Limb (tissue), 2 donors: ENCODE data around the gene PSMD1.
"Not testable (repeated sequence)": the region's sequence is repeated elsewhere in the genome, so short reads cannot be mapped to it uniquely, and the experiment has no call there.

ENCODE experiments used
- DNase-seq, 2 donors: peaks; one replicate each; pipeline ENCODE4 v3.0.0-alpha.2; 2016; ENCODE audit errors: extremely low spot score in 2 of 2

PSMD1 gene

DNA sequence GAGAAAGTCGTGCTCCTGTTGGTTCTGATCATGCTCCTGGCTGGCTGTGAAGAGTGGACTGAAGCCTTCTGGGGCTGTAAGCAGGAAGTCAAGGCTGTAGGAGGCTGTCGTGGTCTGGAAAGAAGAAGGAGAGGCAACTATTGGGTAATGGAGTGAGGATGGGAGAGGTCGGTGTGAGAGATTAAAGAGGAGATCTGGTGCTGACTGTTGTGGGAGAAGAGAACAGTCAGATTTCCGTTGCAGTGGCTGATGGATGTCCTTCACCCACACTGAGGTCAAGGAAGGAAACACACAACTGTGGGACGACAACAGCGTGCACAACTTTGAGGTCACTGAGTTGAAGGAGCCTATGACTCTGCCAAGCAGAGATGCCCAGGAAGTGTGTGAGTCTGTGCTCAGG, 2.8 kb upstream of the PSMD1 start:
- no peak for DNase-seq

DNA sequence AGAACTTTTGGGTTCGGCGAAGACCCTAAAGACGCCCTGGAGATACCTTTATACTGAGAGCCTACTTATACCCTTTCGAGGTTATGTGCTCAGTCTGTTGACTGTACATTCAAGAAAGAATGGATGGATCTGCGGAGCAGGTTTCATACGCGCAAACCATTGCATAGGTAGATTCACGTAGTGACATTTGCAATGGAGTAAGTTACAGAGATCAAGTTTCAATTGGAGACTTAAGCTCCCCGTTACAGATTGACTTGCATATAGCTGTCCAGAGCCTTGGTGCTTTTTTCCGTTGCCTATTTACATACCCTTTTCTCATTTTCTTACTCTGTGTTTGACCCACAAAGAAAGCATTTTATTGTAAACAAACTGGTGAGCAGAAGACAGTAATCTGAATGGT, 923 bp downstream of the PSMD1 start:
- no peak for DNase-seq

DNA sequence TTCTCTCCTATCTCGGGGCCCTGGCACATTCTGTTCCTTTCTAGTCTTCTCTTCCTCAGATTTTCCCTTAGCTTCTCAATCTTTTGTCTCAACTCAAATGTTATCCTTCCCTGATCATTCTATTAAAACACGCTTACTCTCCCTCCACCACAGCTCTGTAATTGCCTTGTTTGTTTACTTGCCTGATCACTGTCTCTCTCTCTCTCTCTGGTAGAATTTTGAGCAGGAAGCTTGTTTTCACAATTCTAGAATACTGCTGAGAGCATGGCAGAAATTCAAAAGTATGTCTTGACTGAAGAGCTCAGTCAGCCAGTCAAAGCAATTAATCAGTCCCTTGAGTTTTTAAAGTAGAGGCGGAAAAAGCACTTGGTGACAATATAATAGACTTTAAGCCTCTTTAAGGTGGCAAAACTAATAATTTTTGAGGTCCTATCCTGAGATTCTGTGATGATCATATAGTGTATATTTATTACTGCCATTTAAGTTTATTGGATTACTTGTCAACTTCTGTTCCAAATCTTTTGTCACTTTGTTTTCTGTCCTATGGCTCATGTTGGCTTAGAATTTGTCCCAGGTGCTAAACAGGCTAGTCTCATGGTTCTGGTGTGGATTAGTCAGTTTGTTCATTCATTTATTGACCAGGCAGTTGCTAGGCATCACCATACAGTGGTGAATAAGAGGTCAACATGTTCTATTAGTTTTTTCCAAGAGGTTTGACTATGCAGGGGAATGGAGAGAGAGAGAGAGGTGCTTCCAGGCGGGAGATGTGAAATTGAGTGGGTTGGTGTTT, 2.3 kb downstream of the PSMD1 start:
- DNase-seq = no peak

DNA sequence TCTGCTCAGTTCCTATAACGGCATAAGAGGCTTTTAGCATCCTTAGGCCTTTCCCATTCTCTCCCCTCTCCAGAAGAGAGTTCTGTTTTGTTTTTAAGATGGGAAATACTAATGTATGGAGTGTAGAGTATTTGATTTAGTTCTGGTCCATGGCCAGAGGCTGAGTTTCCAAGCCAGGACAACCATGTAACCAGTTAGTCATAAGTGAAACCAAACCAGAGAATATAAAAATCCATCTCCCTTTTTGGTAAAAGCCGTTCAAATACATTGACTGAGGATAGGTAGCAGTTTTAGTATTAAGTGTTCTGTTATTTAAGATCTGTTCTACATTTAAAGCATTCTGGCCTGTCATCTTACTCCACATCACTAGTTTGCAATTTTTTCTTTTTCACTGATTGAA, 3.1 kb downstream of the PSMD1 start:
- DNase-seq = no peak

DNA sequence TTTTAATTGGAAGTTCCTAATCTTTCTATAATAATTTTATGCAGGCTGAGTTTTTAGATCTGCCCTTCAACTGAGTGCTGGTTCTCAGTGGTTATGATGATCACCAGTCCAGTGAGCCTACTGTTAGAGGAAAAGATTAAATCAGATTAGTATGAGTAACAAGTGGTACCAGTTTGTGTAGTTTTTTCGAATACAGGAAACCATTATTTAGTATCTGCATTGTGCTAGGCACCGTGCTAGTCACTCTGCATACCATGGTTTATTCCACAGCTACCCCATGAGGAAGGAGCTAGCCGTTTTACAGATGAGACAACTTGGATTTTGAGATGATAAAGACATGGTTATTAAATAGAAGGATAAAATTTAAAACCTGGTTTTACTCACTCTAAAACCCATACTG, 6.1 kb downstream of the PSMD1 start:
- DNase-seq = no peak

DNA sequence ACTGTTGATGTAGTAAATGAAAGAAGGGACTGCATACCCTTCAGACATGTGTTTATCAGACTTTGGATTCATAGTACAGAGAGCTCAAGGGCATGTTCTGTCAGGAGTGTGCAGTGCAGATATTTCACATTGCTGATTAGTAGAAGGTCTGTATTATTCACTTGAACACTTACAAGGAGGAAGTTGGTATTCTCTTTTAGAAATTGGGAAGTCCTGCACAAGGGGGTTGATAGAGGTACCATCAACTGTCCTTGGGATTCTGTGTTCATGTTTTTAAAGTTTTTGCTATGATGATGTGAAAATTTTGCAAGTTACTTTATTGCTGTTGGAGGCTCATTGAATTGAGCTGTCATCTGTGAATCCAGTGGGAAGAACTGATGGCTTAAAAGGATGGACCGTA, 6.7 kb downstream of the PSMD1 start:
- DNase-seq = no peak

DNA sequence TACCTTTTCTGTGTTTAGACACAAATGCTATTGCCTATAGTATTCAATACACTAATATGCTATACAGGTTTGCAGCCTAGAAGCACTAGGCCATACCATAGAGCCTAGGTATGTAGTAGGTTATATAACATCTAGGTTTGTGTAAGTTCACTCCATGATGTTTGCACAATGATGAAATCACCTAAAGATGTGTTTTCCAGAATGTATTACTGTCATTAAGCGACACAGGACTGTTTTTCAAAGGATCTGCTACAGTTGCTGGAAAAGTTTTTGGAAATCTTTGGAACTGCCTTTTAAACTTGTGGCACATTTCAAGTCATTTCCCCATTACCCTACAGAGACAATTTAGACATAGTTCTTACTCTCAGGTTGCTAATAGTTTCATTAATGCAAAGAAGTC, 9.3 kb downstream of the PSMD1 start:
- DNase-seq = no peak

DNA sequence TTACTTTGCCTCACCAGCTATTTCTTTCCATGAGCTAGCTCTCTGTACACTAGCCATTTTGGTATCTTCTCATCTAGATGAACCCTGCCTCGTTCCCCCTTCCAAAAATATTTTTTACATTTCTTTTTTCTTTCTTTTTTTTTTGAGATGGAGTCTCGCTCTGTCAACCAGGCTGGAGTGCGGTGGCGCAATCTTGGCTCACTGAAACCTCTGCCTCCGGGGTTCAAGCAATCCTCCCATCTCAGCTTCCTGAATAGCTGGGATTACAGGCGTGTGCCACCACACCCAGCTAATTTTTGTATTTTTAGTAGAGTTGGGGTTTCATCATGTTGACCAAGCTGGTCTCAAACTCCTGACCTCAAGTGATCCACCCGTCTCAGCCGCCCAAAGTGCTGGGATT, 10.9 kb downstream of the PSMD1 start:
- not testable (repeated sequence) for DNase-seq

DNA sequence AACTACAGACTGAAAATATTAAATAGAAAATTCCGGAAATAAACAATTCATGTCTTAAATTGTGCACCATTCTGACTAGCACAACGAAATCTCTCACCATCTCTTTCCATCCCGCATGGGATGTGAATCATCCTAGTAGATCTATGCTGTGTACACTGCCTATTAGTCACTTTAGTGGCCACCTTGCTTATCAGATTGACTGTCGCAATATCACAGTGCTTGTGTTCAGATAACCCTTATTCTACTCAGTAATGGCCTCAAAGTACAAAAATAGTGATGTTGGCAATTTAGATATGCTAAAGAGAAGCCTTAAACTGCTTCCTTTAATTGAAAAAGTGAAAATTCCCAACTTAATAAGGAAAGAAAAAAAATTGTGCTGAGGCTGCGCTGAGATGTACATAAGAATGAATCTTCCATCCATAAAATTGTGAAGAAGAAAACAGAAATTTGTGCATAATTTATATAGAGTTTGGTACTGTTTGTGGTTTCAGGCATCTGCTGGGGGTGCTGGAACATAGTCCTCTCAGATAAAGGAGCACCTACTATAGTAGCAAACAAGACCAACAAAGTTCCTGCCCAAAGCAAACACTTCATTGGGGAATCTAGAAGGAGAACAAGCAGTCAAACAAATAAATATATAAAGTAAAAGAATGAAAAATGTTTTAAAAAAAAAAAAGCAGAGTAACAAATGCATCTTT, 12.0 kb downstream of the PSMD1 start:
- no peak for DNase-seq

DNA sequence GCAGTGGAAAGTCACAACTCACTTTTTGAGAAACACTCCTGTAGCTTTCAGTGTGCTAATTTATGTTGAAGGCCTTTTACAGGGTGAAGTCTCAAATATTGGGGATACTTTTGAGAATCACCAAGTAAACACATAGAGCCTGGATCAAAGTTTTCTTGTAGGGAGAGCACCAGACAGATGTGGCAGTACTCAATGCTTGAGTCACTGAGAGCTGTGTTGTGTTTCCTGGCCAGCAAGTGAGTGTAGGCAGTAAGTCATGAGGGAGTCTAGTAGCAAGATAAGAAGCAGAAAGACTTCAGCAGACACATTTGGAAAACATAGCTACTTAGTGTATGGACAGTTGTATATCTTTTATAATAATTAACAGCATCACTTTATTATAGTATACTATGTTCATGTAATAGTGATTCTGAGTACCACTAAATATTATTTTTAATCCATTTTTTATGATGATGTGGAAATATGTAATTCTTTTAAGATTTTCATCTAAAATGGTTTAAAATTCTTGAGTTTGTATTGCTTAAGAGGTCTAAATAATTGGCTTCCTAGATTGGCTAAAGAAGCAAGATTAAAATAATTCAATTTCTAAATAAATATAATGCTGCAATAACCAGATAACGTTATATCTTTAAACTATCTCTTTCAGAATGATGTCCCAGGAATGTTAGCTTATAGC, 12.8 kb downstream of the PSMD1 start:
- DNase-seq = no peak

DNA sequence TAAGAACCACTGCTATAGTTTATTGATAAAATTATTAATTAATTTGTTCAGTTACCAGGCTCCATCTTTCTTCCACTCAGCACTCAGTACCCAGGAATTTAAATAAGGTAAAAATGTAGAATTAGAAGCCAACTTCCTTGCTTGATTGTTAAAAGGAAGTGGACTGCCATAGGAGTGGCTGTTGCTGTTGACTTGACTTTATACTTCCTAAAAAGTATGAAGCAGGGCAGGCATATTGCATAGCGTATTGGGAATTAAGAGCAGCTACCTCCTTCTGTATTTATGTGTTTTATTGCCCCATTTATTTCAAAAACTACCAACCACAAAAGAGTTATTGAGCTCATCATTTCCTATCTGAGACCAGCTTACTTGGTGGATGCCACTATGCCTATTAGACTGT, 27.9 kb downstream of the PSMD1 start:
- no peak for DNase-seq

DNA sequence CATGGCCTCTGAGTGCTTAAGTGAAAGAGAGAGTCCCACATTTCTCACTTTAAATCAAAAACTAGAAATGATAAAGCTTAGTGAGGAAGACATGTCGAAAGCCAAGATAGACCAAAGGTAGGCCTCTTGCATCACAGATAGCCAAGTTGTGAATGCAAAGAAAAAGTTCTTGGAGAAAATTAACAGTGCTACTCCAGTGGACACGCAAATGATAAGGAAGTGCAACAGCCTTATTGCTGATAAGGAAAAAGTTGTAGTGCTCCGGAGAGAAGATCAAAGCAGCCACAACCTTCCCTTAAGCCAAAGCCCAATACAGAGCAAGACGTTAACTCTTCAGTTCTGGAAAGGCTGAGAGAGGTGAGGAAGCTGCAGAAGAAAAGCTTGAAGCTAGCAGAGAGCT, 32.1 kb downstream of the PSMD1 start:
- DNase-seq = no peak

DNA sequence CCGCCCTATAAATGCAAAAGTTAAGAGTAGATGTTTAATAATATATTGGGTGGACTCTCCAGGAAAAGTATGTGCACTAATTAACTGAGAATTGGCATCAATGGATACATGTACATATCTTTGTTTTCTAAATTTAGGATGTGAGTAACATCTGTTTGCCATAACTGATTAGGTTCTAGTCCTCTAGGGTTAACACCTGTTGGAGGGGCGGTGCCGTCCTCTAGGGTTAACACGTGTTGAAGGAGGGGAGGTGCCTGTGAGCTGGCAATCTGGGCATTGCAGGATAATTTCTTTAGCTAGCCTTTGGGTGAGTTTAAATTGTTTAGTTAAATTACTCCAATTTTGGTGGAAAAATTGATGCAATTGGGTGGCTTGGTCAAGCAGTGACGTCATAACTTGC, 37.3 kb downstream of the PSMD1 start:
- no peak for DNase-seq

DNA sequence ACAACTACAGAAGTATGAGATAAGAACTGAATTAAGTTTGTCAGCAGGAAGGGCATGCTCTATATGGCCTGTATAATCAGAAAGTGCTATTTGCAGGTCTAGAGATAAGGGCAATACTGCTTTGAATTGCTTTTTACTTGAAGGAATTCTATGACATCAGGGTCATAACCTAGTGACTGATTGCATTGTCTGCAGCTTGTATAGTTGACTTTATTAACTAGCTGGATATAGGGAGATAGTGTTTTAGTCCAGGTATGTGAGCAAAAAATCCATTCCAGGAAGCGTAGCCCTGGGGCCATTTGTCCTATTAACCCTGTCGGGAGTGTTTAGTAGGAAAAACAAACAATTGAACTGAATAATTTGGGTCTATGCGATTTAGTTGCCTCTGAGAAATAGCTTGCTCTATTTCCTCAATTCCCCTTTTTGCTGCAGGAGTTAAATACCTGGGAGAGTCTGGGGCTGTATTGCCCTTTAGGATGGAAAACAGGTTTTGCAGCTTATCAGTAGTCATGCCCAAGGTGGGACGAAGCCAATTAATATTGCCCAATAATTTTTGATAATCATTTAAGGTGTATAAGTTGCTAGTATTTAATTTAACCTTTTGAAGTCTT, 38.2 kb downstream of the PSMD1 start:
- no peak for DNase-seq

DNA sequence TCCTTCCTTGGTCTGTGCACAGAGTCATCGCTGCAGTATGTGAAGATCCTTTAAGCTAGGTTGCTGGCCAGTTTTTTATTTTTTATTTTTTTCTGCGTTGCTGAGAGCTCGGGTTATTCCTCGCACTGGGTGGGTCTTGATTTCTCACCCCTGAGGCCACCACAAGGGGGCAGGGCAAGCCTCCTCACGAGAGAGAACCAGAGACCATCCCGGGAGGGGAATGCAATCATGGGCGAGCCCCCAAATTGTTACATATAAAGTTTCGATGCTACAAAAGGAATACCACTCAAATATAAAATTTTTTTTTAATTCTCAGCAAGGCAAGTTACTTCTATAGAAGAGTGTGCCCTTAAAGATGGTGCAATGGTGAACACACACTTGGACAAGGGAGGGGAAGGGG, 43.3 kb downstream of the PSMD1 start:
- peak in 1 of 2 donors; percentile 31 for DNase-seq

DNA sequence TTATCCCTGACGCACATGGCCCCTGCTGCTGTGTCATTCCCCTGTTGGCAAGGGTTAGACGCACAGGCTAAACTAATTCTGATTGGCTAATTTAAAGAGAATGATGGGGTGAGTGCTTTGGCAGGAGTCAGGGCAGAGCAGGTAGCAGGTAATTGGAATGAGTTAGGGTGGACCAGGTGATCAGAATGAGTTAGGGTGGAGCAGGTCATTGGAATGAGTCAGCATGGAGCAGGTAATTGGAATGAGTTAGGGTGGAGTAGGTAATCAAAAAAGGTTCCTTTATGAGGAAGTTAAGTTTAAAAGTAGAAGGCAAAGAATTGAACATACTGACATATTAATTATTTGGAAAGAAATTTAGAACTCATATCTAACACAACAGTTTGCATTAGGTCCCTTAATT, 43.7 kb downstream of the PSMD1 start:
- not testable (repeated sequence) for DNase-seq

DNA sequence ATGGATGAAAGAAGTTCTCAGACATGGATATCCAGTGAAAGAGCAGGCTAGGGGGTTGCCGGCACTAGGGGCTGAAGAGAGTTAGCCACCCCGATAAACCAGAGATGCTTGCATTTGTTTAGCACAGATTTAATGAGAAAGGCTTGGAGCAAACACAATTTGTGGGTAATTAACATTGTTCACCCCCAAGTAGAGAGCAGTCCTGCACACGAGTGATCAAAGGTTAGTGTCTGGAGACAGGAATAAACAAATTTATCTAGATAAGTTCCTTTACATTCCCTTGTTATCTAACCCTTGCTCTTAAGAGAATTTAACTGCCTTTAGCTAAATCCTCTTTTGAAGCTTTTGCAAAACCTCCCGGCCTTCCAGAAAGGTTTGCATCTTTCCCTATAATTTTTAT, 44.3 kb downstream of the PSMD1 start:
- DNase-seq = no peak

DNA sequence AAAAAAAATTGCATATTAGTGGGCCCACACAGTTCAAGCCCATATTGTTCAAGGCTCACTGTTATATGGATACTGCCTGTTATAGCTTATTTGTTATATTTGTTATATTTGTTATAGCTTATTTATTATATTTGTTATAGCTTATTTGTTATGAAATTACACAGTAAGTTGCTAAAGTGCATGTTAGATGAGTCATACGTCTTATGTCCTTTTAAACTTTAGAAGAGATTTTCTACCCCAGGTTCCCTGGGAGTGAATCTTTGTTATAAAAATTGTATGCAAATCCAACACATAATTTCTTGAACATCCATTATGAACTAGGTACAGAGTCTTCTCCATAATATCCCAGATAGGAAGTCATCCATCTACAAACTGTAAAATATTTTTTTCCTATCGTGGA, 46.1 kb downstream of the PSMD1 start:
- no peak for DNase-seq

DNA sequence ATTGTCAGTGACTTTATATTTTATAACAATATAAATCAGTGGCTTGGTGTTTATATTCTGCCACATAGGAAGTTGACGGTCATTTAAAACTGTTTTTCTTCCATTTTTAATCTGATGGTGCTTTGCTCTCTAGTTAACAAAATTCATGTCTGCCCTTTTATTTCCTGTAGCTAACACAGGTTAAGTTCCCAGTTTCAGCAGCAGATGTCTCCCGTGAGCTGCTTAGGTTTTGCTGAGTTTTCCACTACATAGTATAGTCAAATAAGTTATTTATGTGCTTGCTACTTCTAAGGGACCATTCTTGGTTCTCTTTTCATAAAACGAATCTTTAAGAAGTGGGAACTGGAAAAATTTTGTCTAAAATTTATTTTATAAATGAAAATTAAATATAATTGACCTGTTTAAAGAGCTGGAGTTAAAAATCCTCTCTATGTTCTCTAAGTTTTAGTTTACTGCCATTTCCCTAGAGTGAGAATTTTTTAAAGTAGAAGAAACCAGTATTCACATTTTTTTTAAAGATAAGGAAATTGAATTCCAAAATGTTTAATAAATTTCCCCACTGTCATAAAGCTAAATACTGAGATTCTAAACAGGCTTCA, 47.5 kb downstream of the PSMD1 start:
- DNase-seq = peak; percentile 75 to 79

DNA sequence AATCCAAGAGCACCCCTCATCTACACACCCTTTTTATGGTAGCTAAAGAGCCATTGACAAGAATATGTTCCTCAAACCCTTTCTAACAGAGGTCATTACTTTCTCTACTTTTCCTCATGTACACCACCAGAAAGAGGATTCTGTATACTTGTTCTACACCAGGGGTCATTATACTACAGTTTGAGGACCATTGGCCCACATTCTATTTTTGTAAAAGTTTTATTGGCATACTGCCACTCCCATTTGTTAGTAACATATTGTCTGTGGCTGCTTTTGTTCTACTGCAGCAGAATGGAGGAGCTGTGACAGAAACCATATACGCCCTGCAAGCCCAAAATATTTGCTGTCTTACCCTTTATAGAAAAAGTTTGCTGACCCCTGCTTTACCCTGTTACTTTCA, 53.9 kb downstream of the PSMD1 start:
- DNase-seq = peak in 1 of 2 donors; percentile 56

DNA sequence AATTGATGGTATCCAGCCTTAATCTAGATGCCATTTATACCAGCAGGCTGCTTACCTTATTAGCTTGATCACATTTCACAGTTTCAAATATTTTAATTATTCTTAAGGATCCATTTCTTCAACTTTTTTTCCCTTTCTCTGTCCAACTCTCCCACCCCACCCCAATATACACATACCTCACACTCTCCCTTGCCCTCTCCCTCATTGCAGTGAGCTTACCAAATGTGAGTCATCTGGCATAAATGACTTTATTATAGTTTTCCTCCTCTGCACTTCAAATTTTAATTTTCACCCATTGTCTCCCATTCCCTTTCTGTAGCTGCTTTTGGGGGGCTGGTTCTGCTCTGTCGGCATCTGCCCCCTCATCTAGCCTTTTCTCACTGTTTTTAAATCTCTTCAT, 55.3 kb downstream of the PSMD1 start:
- no peak for DNase-seq

DNA sequence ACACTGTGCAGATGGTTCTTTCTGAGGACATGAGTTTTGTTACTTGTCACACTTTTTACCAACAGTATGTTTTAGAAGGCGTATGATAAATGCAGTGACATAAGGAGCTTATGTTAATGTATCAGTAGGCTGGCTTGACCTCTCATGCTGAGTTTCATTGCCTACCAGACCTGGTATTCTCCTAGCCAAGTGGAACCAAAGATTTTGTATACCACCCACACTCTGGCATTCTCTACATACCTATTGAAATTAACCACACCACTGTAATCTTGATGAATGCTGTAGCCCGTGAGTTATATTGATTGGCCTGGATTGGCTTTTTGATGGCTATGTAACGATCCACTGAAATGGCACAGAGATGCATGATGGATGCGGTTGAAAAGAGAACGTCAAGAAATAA, 56.8 kb downstream of the PSMD1 start:
- no peak for DNase-seq
